BLaER1 (cell line): ENCODE results near the gene PTCHD4.

ENCODE experiments used
- H3K27ac ChIP-seq: shearing (Covaris generic); formaldehyde crosslinking; 2 replicates; pipeline ENCODE4 v1.8.1; 2022
- H3K27me3 ChIP-seq: shearing (Covaris generic); formaldehyde crosslinking; 2 replicates; pipeline ENCODE4 v1.8.1; 2022
- H3K36me3 ChIP-seq: shearing (Covaris generic); formaldehyde crosslinking; 2 replicates; pipeline ENCODE4 v1.8.1; 2022
- H3K4me1 ChIP-seq: shearing (Covaris generic); formaldehyde crosslinking; 2 replicates; pipeline ENCODE4 v1.8.1; 2022
- H3K4me2 ChIP-seq: shearing (Covaris generic); formaldehyde crosslinking; 2 replicates; pipeline ENCODE4 v1.8.1; 2022
- H3K4me3 ChIP-seq: shearing (Covaris generic); formaldehyde crosslinking; 2 replicates; pipeline ENCODE4 v1.8.1; 2022
- H3K9ac ChIP-seq: shearing (Covaris generic); formaldehyde crosslinking; 2 replicates; pipeline ENCODE4 v1.8.1; 2022
- H3K9me3 ChIP-seq: shearing (Covaris generic); formaldehyde crosslinking; 2 replicates; pipeline ENCODE4 v1.8.1; 2022
- H4K20me1 ChIP-seq: shearing (Covaris generic); formaldehyde crosslinking; 2 replicates; pipeline ENCODE4 v1.8.1; 2022
- Cebpa-rat ChIP-seq: shearing (Covaris generic); IDR thresholded peaks from 2 replicates; pipeline ENCODE4 v1.8.1; 2022

PTCHD4 gene

DNA sequence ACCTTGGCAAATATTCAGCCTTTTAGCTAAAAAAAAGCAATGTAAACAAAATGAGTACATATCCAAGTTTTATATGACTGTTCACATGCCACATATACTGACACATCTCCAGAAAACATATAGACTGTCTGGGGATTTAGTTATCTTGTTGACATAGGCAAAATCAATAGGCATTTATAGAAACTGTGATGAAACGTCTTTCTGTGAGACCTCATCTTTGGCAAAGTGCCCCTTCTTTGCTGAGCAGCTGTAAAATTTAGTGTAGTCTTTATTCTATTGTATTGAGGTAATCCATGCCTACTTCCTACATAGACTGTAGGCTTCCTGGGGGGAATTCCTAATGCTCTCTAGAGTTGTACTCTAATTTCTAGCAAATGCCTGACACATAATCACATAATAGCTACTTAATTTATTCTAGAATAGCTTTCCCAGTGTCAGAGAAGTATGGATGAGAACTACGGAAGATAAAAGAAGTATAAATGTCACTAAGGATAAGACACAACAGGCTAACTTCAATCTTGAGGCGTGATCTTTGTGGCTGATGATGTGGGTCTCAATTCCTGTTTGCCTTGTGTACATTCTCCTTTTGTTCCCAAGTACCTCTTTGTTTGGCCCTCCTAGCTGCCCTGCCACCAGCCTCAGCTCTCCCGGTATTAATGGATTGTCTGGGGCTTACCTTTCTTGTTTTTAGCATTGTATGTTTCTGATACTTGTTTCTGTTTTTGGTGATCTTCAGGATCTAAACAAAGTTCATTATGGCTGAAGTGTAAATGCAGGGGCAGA, 30.6 kb downstream of the PTCHD4 start:
- TF ChIP-seq Cebpa-rat: no peak
- no peak overlapping the region for H3K9ac ChIP-seq
- no peak overlapping the region for H3K4me2 ChIP-seq
- H3K9me3 ChIP-seq: peaks cover 9% of the 10 kb centered on the region; the same call in 1 of the 2 replicates
- no peaks in the 10 kb centered on the region for H3K4me1 ChIP-seq
- no peaks in the 10 kb centered on the region for H4K20me1 ChIP-seq
- H3K27ac ChIP-seq: no peak overlapping the region
- no peaks in the 10 kb centered on the region for H3K36me3 ChIP-seq
- no peaks in the 10 kb centered on the region for H3K27me3 ChIP-seq
- H3K4me3 ChIP-seq: no peak overlapping the region

DNA sequence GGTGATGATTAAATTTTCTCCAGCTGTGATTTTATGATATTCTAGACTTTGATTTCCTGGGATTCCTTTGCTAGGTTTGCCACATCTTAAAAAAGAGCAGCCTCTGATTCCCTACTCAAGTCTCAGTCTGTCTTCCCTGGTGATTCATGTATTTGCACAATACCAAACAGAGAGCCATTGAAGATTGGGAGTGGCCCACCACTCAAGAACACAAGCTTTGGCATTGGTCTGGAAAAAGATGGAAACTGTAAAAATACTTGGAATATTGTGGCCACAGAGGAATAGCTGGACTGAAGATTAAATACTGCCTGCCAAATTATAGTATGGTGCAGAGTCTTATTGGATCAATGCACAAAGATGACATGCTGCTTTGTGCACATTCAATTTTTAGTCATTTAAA, 32.9 kb downstream of the PTCHD4 start:
- no peaks in the 10 kb centered on the region for H3K36me3 ChIP-seq
- H3K4me1 ChIP-seq: no peaks in the 10 kb centered on the region
- H3K9me3 ChIP-seq: peaks cover 9% of the 10 kb centered on the region; the same call in 1 of the 2 replicates
- no peak overlapping the region for H3K4me2 ChIP-seq
- H3K4me3 ChIP-seq: no peak overlapping the region
- TF ChIP-seq Cebpa-rat: no peak
- H4K20me1 ChIP-seq: no peaks in the 10 kb centered on the region
- H3K27ac ChIP-seq: no peak overlapping the region
- H3K9ac ChIP-seq: no peak overlapping the region
- H3K27me3 ChIP-seq: no peaks in the 10 kb centered on the region

- Histone ChIP-seq H3K9me3 (peaks cover 9% of the 10 kb centered on the region; the same call in 1 of the 2 replicates), H4K20me1 (no peaks in the 10 kb centered on the region), H3K27ac (no peak overlapping the region), H3K4me3 (no peak overlapping the region), H3K36me3 (no peaks in the 10 kb centered on the region), H3K27me3 (no peaks in the 10 kb centered on the region), H3K4me2 (no peak overlapping the region), H3K9ac (no peak overlapping the region), H3K4me1 (no peaks in the 10 kb centered on the region)
- TF ChIP-seq Cebpa-rat: no peak
These were observed 35.8 kb downstream of the PTCHD4 start for GRCh38 chr6:48075181-48075580.

- peaks cover 9% of the 10 kb centered on the region; the same call in 1 of the 2 replicates for H3K9me3 ChIP-seq
- no peaks in the 10 kb centered on the region for H4K20me1 ChIP-seq
- no peaks in the 10 kb centered on the region for H3K36me3 ChIP-seq
- no peak overlapping the region for H3K4me2 ChIP-seq
- no peaks in the 10 kb centered on the region for H3K4me1 ChIP-seq
- no peak for TF ChIP-seq Cebpa-rat
- peaks cover 6% of the 10 kb centered on the region for H3K27me3 ChIP-seq
- no peak overlapping the region for H3K9ac ChIP-seq
- no peak overlapping the region for H3K4me3 ChIP-seq
- H3K27ac ChIP-seq: no peak overlapping the region
These were observed 36.8 kb downstream of the PTCHD4 start for GRCh38 chr6:48073976-48074767.

DNA sequence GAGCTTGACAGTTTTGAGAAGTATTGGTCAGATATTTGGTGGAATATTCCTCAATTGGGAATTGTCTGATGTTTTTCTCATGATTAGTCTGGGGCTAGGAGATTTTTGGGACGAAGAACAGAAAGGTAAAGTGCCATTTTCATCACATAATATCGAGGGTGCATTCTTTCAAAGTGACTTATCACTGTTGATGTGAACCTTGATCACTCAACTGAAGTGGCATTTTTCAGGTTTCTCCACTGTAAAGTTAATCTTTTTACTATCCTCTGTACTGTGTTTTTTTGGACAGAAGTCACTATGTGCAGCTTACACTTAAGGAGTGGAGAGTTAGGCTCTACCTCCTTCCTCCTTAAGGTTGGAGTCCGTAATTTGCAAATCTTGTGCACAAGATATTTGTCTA, 39.2 kb downstream of the PTCHD4 start:
- Histone ChIP-seq H3K36me3 (no peaks in the 10 kb centered on the region), H3K4me2 (no peak overlapping the region), H4K20me1 (no peaks in the 10 kb centered on the region), H3K27ac (no peak overlapping the region), H3K4me3 (no peak overlapping the region), H3K9me3 (peaks cover 5% of the 10 kb centered on the region; the same call in 1 of the 2 replicates), H3K4me1 (no peaks in the 10 kb centered on the region), H3K27me3 (peaks cover 23% of the 10 kb centered on the region), H3K9ac (no peak overlapping the region)
- no peak for TF ChIP-seq Cebpa-rat

GRCh38 chr6:48069280-48069679, 41.7 kb downstream of the PTCHD4 start:
- Histone ChIP-seq H3K4me1 (no peaks in the 10 kb centered on the region), H3K27ac (no peak overlapping the region), H3K27me3 (peaks cover 23% of the 10 kb centered on the region), H3K9me3 (no peaks in the 10 kb centered on the region), H3K4me2 (no peak overlapping the region), H3K9ac (no peak overlapping the region), H4K20me1 (no peaks in the 10 kb centered on the region), H3K4me3 (no peak overlapping the region), H3K36me3 (no peaks in the 10 kb centered on the region)
- no peak for TF ChIP-seq Cebpa-rat

GRCh38 chr6:48068278-48069251, 42.4 kb downstream of the PTCHD4 start:
- H3K4me3 ChIP-seq: no peak overlapping the region
- H3K4me1 ChIP-seq: no peaks in the 10 kb centered on the region
- no peak overlapping the region for H3K27ac ChIP-seq

DNA sequence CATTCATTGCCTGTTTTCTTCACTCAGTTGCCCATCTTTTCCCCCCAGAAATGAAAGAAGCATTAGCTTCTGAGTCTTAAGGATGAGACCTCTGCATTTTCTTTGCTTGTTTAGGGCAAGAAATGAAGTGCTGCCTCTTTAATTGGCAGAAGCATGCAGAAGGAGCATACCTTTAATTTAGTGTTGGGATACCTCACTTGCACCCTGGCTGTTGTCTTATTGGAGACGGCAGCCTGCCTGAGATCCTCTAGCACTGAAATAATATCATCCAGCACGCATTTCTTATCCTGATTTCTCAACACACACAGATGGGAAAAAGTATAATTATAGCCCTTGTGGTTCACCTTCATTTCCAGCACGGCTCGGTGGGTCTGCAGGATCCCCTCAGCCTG, 43.1 kb downstream of the PTCHD4 start:
- H3K4me3 ChIP-seq: no peak overlapping the region
- no peak overlapping the region for H3K9ac ChIP-seq
- TF ChIP-seq Cebpa-rat: no peak
- H3K36me3 ChIP-seq: no peaks in the 10 kb centered on the region
- no peaks in the 10 kb centered on the region for H3K4me1 ChIP-seq
- peaks cover 23% of the 10 kb centered on the region for H3K27me3 ChIP-seq
- H3K4me2 ChIP-seq: 0 out of 2 replicates have a peak overlapping the region, but pooled peaks have one; percentile 19
- no peaks in the 10 kb centered on the region for H3K9me3 ChIP-seq
- H3K27ac ChIP-seq: no peak overlapping the region
- H4K20me1 ChIP-seq: no peaks in the 10 kb centered on the region

More at GRCh38 chr6:48068278-48069251, 42.4 kb downstream of the PTCHD4 start:
- no peak for TF ChIP-seq Cebpa-rat
- H4K20me1 ChIP-seq: no peaks in the 10 kb centered on the region
- peak overlapping the region; percentile 19; the same call in 1 of the 2 replicates for H3K4me2 ChIP-seq
- no peak overlapping the region for H3K9ac ChIP-seq
- H3K36me3 ChIP-seq: no peaks in the 10 kb centered on the region
- peaks cover 23% of the 10 kb centered on the region for H3K27me3 ChIP-seq
- no peaks in the 10 kb centered on the region for H3K9me3 ChIP-seq

DNA sequence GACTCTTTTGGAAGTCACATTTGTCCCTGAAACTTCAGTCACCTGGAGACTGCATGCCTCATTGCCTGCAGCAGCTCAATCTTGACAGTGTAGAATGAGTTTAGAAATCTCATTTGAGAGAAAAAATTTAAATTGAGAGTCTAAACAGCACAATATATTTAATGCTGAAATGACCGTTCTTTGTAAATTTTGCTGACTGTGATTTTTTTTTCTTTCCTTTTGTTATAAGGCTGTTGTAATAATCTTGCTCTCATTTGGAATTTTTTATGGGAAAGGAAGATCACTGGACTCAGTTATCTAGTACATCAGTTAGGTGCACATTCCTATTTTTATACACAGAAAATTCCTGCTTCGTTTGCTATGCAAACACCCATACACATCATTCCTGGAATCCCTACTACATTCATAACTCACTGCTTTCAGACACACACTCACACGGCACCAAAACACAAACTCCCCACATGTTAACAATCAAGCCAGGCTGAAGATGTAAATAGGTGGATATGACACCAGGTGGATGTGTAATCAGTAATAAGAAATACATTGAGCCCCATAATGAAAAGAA, 43.8 kb downstream of the PTCHD4 start:
- Histone ChIP-seq H3K4me2 (no peak overlapping the region), H4K20me1 (no peaks in the 10 kb centered on the region), H3K27me3 (peaks cover 23% of the 10 kb centered on the region), H3K9me3 (no peaks in the 10 kb centered on the region), H3K9ac (no peak overlapping the region), H3K4me1 (no peaks in the 10 kb centered on the region), H3K36me3 (no peaks in the 10 kb centered on the region), H3K4me3 (no peak overlapping the region), H3K27ac (no peak overlapping the region)
- TF ChIP-seq Cebpa-rat: no peak
